Measurements from ENCODE around the gene LMF2. TPM values are rescaled to one million over a fixed set of nuclear protein-coding genes. Genes with fewer than 3 reads are reported as not detected.
A peak's percentile ranks its signal among the peaks of the same experiment; 100 is the strongest.

LMF2 gene
- total RNA-seq, 3 donors from 2014 or later = 35.7 to 54.9 (median 39.5) TPM

DNA sequence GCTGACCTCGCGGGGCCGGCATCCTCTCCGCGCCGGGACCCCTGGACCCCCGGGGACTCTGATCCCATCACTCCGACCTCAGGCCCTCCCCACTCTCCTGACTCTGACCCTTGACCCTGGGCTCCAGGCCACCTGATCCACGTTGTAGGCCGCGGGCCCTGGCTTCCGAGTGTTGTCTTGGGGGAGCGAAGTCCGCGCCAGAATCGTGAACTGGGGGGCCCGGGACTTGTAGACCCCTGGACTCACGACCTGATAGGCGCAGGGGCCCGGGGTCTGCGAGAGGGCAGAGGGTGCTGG lies 23.0 kb upstream of the LMF2 start:
- H3K27me3 ChIP-seq = no peaks in the 10 kb centered on the region
- H3K36me3 ChIP-seq = no peaks in the 10 kb centered on the region
- intact Hi-C loops (cut with DNase I; ENCODE audit: low total_unique reads) = loop anchor here (1.0 kb wide), 1 partner anchor 22 kb away; the partner anchor contains the start of gene NCAPH2
- no peaks in the 10 kb centered on the region for H3K9me3 ChIP-seq
- no peak for TF ChIP-seq POLR2AphosphoS5 (IDR thresholded peaks at IDR 0.05)
- TF ChIP-seq, protein P1, sequence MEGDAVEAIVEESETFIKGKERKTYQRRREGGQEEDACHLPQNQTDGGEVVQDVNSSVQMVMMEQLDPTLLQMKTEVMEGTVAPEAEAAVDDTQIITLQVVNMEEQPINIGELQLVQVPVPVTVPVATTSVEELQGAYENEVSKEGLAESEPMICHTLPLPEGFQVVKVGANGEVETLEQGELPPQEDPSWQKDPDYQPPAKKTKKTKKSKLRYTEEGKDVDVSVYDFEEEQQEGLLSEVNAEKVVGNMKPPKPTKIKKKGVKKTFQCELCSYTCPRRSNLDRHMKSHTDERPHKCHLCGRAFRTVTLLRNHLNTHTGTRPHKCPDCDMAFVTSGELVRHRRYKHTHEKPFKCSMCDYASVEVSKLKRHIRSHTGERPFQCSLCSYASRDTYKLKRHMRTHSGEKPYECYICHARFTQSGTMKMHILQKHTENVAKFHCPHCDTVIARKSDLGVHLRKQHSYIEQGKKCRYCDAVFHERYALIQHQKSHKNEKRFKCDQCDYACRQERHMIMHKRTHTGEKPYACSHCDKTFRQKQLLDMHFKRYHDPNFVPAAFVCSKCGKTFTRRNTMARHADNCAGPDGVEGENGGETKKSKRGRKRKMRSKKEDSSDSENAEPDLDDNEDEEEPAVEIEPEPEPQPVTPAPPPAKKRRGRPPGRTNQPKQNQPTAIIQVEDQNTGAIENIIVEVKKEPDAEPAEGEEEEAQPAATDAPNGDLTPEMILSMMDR (IDR thresholded peaks at IDR 0.05) = no peak
- TF ChIP-seq POLR2A (IDR thresholded peaks at IDR 0.05) = no peak
- DNase-seq (ENCODE audit: low spot score in 2 of 2) = no peak
- peak overlapping the region; percentile 68 to 84 (median 68) for H3K4me3 ChIP-seq
- H3K4me1 ChIP-seq = peaks cover 0 to 4% of the 10 kb centered on the region in 2 donors
- H3K27ac ChIP-seq = peak overlapping the region; percentile 98 to 99

DNA sequence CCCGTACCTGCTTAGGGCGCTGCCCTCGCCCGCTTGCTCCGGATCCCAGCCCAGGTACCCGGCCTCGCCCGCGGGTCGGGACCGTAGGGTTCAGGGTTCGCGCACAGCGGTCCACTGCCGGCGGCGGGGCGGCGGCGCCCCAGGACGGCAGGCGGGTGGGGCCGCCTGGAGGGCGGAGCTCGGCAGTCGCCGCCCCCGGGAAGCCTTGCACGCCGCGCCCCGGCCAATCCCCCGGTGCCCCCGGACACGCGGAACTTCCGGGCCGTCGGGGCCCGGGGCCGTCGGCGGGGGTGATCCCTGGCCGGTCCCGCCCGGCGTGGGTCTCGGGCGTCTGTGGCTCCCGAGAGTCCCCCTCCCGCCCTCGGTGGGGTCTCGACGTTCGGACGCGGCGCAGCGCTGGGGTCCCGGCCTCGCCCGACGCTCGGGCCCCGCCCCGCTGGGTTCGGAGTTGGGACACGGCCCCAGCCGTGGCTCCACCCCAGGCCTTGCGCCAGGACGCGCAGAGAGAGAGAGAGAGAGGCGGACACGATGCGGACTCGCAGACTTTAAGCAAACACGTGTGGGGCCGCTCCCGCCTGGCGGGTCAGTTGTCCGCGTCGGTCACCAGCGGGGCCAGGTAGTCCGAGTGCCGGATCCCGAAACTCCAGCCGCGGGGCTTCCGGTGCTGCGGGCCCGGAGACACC lies 22.5 kb upstream of the LMF2 start, which contains the start of gene TYMP:
Gene TYMP (minus strand): TSS at position 116 of the 683 bp plus-strand sequence. CDS start 303 bp downstream, outside the sequence.
- Histone ChIP-seq H3K9me3 (no peaks in the 10 kb centered on the region), H3K4me1 (peaks cover 0 to 4% of the 10 kb centered on the region in 2 donors), H3K36me3 (no peaks in the 10 kb centered on the region), H3K27ac (peak within 1 kb of the TSS; percentile 98 to 99), H3K27me3 (no peaks in the 10 kb centered on the region), H3K4me3 (peak within 1 kb of the TSS; percentile 68 to 84 (median 68))
- peak; percentile 77 to 84 for DNase-seq (ENCODE audit: low spot score in 2 of 2)
- intact Hi-C loops (cut with DNase I; ENCODE audit: low total_unique reads) = loop anchor here (1.0 to 5.0 kb wide), 2 partner anchors 22 to 52 kb away; partner anchors contain the start of genes CHKB and NCAPH2
- TF ChIP-seq, protein P1 (IDR thresholded peaks at IDR 0.05) = peak in 1 of 3 donors; percentile 12
- TF ChIP-seq POLR2A (IDR thresholded peaks at IDR 0.05) (peak; percentile 60), POLR2AphosphoS5 (IDR thresholded peaks at IDR 0.05) (peak; percentile 52 to 94 (median 76))

DNA sequence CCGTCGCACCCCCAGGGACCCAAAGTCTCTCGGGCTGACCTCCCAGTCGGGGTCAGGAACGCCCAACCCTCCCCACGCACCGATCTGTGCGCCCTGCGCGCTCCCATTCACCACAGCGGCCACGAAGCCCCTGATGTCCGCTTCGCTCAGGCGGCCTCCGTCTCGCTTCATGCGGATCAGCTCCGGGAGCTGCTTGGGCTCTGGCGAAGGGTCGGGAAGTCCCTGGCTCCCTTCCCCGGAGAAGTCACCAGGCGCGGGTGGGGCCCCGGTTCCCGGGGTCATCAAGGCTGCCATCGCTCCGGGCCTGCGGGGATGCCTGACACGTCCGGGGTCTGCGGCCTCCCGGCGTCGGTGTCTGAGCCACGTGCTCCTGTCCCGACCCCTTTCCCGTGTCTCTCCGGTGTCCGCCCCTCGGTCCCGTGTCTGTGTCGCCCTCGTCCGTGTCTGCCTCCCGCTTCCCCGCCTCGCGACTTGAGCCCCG lies 22.0 kb upstream of the LMF2 start:
- TF ChIP-seq POLR2AphosphoS5 (IDR thresholded peaks at IDR 0.05) (peak in 1 of 3 donors; percentile 8), POLR2A (IDR thresholded peaks at IDR 0.05) (no peak)
- TF ChIP-seq, protein P1 (IDR thresholded peaks at IDR 0.05) = no peak
- no peak for DNase-seq (ENCODE audit: low spot score in 2 of 2)
- Histone ChIP-seq H3K9me3 (no peaks in the 10 kb centered on the region), H3K27me3 (no peaks in the 10 kb centered on the region), H3K4me3 (peak overlapping the region; percentile 68 to 84 (median 68)), H3K4me1 (peaks cover 5 to 7% of the 10 kb centered on the region in 2 donors), H3K27ac (peak overlapping the region; percentile 98 to 99), H3K36me3 (no peaks in the 10 kb centered on the region)
- intact Hi-C loops (cut with DNase I; ENCODE audit: low total_unique reads) = loop anchor here (5.0 kb wide), 1 partner anchor 53 kb away; the partner anchor contains the start of gene CHKB

DNA sequence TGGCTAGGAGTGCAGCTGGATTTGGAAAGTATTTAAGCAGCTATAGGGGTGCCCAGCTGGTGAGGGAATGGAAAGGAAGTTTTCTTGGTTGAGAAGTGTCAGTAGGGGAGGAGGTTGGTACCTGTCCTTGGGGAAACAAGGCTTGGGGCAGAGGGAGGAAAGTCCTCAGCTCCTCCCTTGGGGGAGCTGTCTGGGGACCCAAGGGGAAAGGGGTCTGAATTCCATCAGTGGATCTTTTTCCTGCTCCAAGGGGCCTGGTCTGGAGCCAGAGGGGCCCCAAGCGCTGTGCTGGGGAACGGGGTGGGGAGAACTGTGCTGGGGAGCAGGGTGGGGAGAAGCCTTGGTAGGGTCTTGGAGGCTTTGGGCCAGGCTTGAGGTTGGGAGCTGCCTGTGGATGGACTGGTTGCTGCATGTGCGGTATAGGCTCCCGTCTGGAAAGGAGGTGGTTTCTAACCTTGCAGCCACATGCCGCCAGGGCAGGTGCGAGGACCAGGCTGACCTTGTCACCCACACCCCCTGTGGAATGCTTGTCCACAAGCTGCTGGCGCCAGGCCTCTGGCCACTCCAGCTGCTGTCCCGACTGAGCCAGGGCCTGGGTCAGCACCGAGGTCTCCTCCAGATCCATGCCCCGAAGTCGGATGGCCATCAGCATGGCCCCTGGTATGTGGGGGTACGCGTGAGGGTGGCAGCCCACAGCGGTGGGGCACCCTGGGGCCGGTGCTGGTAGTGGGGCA lies 21.3 kb upstream of the LMF2 start:
- peaks cover 10 to 12% of the 10 kb centered on the region in 2 donors for H3K4me1 ChIP-seq
- intact Hi-C loops (cut with DNase I; ENCODE audit: low total_unique reads) = loop anchor here (5.0 kb wide), 1 partner anchor 53 kb away; the partner anchor contains the start of gene CHKB
- peak overlapping the region; percentile 68 to 84 (median 68) for H3K4me3 ChIP-seq
- no peaks in the 10 kb centered on the region for H3K27me3 ChIP-seq
- H3K27ac ChIP-seq = peak overlapping the region; percentile 98 to 99
- no peaks in the 10 kb centered on the region for H3K36me3 ChIP-seq
- H3K9me3 ChIP-seq = no peaks in the 10 kb centered on the region
- TF ChIP-seq POLR2A (IDR thresholded peaks at IDR 0.05) = no peak
- TF ChIP-seq, protein P1 (IDR thresholded peaks at IDR 0.05) = no peak
- TF ChIP-seq POLR2AphosphoS5 (IDR thresholded peaks at IDR 0.05) = no peak
- no peak for DNase-seq (ENCODE audit: low spot score in 2 of 2)

Data from breast epithelium (tissue), 4 donors.